Loucy (cell line): Measurements from ENCODE around the gene CCDC142.

Experiments used
- H2AFZ ChIP-seq: fragments of 200-600 bp; sonication (generic); 2 replicates; pipeline ENCODE4 v1.6.0; 2016; ENCODE audit warnings: antibody characterized with exemption, mild to moderate bottlenecking, low read length, moderate library complexity
- H3F3A ChIP-seq: fragments of 200-600 bp; 2 replicates; pipeline ENCODE4 v1.6.0; 2016; ENCODE audit warnings: antibody characterized with exemption, low read depth, mild to moderate bottlenecking
- H3K27me3 ChIP-seq: fragments of 200-600 bp; sonication (generic); 2 replicates; pipeline ENCODE4 v1.6.1; 2014; ENCODE audit warnings: low read length, mild to moderate bottlenecking; ENCODE audit not compliant: insufficient read depth, poor library complexity, severe bottlenecking
- H3K36me3 ChIP-seq: fragments of 200-600 bp; sonication (generic); 2 replicates; pipeline ENCODE4 v1.6.1; 2016; ENCODE audit warnings: low read length; ENCODE audit not compliant: insufficient read depth
- H3K4me1 ChIP-seq: fragments of 200-600 bp; sonication (generic); 2 replicates; pipeline ENCODE4 v1.5.1; 2014; ENCODE audit warnings: low read length, mild to moderate bottlenecking; ENCODE audit not compliant: insufficient read depth, poor library complexity, severe bottlenecking
- H3K4me2 ChIP-seq: fragments of 200-600 bp; sonication (generic); 2 replicates; pipeline ENCODE4 v1.6.0; 2014; ENCODE audit warnings: antibody characterized with exemption, low read length, low read depth, mild to moderate bottlenecking; ENCODE audit not compliant: poor library complexity, severe bottlenecking
- H3K4me3 ChIP-seq: fragments of 200-600 bp; sonication (generic); 2 replicates; pipeline ENCODE4 v1.5.1; 2014; ENCODE audit warnings: low read length, mild to moderate bottlenecking, mixed read lengths; ENCODE audit not compliant: poor library complexity, severe bottlenecking
- H3K79me2 ChIP-seq: fragments of 200-600 bp; sonication (generic); 2 replicates; pipeline ENCODE4 v1.6.1; 2014; ENCODE audit warnings: low read length; ENCODE audit not compliant: insufficient read depth
- H3K9ac ChIP-seq: fragments of 200-600 bp; sonication (generic); 2 replicates; pipeline ENCODE4 v1.6.0; 2014; ENCODE audit warnings: mild to moderate bottlenecking, low read depth, low read length, moderate library complexity; ENCODE audit not compliant: poor library complexity, severe bottlenecking
- H3K9me2 ChIP-seq: fragments of 200-600 bp; sonication (generic); replicated peaks from 2 replicates; pipeline ENCODE4 v1.6.1; 2016; ENCODE audit warnings: low read depth, low read length, mixed read lengths
- H3K9me3 ChIP-seq: fragments of 200-600 bp; sonication (generic); 2 replicates; pipeline ENCODE4 v1.6.1; 2014; ENCODE audit warnings: mild to moderate bottlenecking, antibody characterized with exemption, low read length, low read depth; ENCODE audit not compliant: insufficient read depth
- H4K20me1 ChIP-seq: fragments of 200-600 bp; sonication (generic); 2 replicates; pipeline ENCODE4 v1.6.0; 2014; ENCODE audit warnings: antibody characterized with exemption, low read length, mild to moderate bottlenecking; ENCODE audit not compliant: insufficient read depth, poor library complexity, severe bottlenecking
- CTCF ChIP-seq: fragments of 200-600 bp; sonication (generic); conservative IDR thresholded peaks from 2 replicates; pipeline ENCODE4 v1.5.1; 2014; ENCODE audit warnings: mild to moderate bottlenecking, antibody characterized with exemption, low read length
- EZH2phosphoT487 ChIP-seq: fragments of 200-600 bp; IDR thresholded peaks from 2 replicates; pipeline ENCODE4 v1.6.1; 2018; ENCODE audit warnings: antibody characterized with exemption, mild to moderate bottlenecking, moderate library complexity, borderline replicate concordance

The CCDC142 gene

GRCh38 chr2:74499940-74500577 is 17.3 kb upstream of the CCDC142 start:
- H4K20me1 ChIP-seq: no peaks in the 10 kb centered on the region
- TF ChIP-seq CTCF (no peak), EZH2phosphoT487 (no peak)
- no peak overlapping the region for H3K9ac ChIP-seq
- H3K4me1 ChIP-seq: peaks cover 6% of the 10 kb centered on the region
- H3K4me3 ChIP-seq: no peak overlapping the region
- H3K9me3 ChIP-seq: no peaks in the 10 kb centered on the region
- no peak overlapping the region for H2AFZ ChIP-seq
- H3F3A ChIP-seq: no peaks in the 10 kb centered on the region
- no peaks in the 10 kb centered on the region for H3K36me3 ChIP-seq
- no peaks in the 10 kb centered on the region for H3K9me2 ChIP-seq
- H3K4me2 ChIP-seq: no peak overlapping the region
- peaks cover 7% of the 10 kb centered on the region for H3K79me2 ChIP-seq
- no peaks in the 10 kb centered on the region for H3K27me3 ChIP-seq

GRCh38 chr2:74499267-74499939 is 16.6 kb upstream of the CCDC142 start, which contains the start of gene LBX2:
Gene LBX2, minus strand, starts transcription at chr2:74499603. Its CDS starts 66 bp downstream, at chr2:74499537.
- H3K36me3 ChIP-seq: no peaks in the 10 kb centered on the region
- TF ChIP-seq EZH2phosphoT487 (no peak), CTCF (no peak)
- no peaks in the 10 kb centered on the region for H3K9me3 ChIP-seq
- no peak within 1 kb of the TSS for H3K4me2 ChIP-seq
- H3K9me2 ChIP-seq: no peaks in the 10 kb centered on the region
- H3K4me3 ChIP-seq: no peak within 1 kb of the TSS
- no peaks in the 10 kb centered on the region for H3K27me3 ChIP-seq
- peaks cover 6% of the 10 kb centered on the region for H3K4me1 ChIP-seq
- H3K9ac ChIP-seq: no peak within 1 kb of the TSS
- H3F3A ChIP-seq: no peaks in the 10 kb centered on the region
- H3K79me2 ChIP-seq: peaks cover 7% of the 10 kb centered on the region
- no peak within 1 kb of the TSS for H2AFZ ChIP-seq
- no peaks in the 10 kb centered on the region for H4K20me1 ChIP-seq

GRCh38 chr2:74498500-74499266 is 15.9 kb upstream of the CCDC142 start:
- Histone ChIP-seq H2AFZ (no peak overlapping the region), H3K36me3 (peaks cover 4% of the 10 kb centered on the region; the same call in 1 of the 2 replicates)

More at GRCh38 chr2:74498500-74499266, 15.9 kb upstream of the CCDC142 start:
- Histone ChIP-seq H3K79me2 (peaks cover 7% of the 10 kb centered on the region), H3F3A (no peaks in the 10 kb centered on the region), H3K9me3 (no peaks in the 10 kb centered on the region), H3K27me3 (no peaks in the 10 kb centered on the region), H4K20me1 (no peaks in the 10 kb centered on the region), H3K9me2 (no peaks in the 10 kb centered on the region), H3K4me3 (no peak overlapping the region), H3K4me2 (no peak overlapping the region), H3K9ac (no peak overlapping the region), H3K4me1 (peaks cover 6% of the 10 kb centered on the region)
- TF ChIP-seq CTCF: no peak
- TF ChIP-seq EZH2phosphoT487: no peak
